Measurements from ENCODE around the gene RBBP5.
"Not testable (repeated sequence)": the region's sequence is repeated elsewhere in the genome, so short reads cannot be mapped to it uniquely, and the experiment has no call there.

The RBBP5 gene, protein sequence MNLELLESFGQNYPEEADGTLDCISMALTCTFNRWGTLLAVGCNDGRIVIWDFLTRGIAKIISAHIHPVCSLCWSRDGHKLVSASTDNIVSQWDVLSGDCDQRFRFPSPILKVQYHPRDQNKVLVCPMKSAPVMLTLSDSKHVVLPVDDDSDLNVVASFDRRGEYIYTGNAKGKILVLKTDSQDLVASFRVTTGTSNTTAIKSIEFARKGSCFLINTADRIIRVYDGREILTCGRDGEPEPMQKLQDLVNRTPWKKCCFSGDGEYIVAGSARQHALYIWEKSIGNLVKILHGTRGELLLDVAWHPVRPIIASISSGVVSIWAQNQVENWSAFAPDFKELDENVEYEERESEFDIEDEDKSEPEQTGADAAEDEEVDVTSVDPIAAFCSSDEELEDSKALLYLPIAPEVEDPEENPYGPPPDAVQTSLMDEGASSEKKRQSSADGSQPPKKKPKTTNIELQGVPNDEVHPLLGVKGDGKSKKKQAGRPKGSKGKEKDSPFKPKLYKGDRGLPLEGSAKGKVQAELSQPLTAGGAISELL

DNA sequence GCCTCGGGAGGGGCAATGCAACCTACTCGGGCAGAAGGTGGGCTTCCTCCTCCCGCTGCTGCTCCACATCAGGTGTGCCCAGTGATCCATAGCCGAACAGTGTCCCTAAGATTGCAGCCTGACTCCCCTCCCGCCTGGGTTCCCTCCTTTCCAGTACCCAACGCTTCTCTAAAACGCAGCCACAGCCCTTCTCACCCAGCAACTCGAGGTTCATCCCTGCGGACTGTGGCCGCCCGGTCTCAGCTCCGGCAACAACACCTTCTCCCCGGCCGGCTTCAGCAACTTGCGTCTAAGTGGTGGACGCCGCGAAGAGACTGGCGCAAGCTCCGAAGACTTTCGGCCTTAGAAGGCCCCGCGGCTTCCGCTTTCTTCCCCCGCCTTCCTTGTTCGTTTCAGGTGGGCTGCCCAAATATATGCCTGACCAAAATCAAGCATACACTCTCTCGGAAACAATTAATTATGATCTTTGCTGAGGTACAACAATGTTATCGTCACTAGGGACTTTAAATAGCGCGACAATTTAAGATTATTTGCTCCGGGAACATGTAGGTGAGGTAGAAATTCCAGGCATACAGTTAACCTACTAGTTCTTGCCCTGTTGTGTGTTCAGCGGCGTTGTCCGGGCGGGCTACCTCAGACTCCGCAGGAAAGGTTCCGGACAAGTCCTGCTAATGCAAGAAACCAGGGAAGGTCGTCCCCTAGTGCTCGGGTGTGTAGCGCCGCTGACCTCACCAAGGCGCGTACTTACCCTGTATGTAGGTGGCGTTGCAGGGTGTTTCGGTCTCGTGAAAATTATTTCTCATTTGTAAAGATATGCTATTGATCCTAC is at the start of gene RBBP5:
RBBP5 (minus strand) TSS at position 319 of the 829 bp plus-strand sequence; CDS start at position 214, 105 bp downstream.
- peak; percentile 87 to 89 for DNase-seq (ENCODE audit: low read depth in 2 of 2)

DNA sequence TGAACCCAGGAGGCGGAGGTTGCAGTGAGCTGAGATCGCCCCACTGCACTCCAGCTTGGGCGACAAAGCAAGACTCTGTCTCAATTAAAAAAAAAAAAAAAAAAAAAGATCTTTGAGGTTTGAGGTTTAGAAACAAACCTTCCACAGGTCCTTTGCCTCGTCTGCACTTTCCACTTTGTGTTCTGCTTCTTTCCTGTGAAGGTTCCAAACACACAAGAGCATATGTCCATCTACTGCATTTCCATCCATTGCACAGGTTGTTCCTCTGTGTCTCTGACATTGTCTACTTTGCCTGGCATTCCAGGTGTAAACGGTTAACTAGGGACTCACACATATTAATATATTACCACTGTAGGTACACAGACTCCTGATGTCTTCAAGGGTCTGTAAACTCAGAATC is 49.6 kb upstream of the RBBP5 start:
- DNase-seq (ENCODE audit: low read depth in 2 of 2), result no peak

DNA sequence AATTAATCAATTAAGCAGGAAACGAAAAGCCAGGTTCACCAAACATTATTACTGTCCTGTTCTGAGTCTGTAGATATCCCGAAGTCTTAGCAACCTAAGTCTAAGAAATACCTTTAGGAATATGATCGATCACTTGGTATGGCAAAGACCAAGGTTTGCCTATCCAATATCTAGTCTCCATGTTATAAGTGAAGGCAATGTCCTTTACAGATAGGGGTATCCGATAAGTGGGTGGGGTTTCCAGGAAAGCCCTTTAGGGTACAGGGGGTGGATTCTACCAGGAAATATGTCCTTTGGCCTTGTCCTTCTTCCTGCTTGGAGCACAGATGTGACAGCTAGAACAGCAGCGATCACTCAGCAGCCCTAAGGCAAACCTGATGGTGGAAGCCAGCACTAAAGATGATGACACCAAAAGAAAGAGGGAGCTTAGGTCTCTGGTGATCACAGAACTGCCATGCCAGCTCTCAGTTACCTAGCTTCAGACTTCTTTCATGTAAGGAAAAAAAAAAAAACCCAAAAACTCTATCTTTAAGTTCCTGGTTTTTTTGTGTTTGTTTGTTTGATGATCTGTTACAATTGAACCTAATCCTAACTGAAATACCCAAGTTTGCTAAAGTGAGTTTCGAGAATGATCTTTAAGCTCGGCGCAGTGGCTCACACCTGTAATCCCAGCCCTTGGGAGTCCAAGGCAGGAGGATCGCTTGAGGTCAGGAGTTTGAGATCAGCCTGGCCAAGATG is 48.9 kb upstream of the RBBP5 start:
- DNase-seq (ENCODE audit: low read depth in 2 of 2), result no peak

DNA sequence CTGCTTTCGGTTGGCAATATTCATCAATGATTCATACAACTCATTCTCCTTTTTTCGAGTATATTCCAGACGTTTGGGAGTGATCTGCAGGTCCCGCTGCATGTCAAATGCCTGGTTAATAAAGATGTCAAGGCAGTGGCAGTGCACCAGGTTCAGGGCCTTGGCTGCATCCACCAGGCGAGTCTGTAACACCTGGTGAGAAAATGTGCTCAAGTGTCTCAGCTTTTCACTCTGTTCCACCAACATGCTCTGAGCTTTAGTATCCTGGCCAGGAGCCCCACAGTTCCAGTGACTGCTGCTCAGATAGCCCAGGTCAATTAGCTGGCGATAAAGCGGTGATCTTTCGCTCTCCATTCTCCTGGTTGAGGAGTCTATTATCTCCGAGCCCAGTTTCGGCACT is 47.5 kb upstream of the RBBP5 start:
- no peak for DNase-seq (ENCODE audit: low read depth in 2 of 2)

DNA sequence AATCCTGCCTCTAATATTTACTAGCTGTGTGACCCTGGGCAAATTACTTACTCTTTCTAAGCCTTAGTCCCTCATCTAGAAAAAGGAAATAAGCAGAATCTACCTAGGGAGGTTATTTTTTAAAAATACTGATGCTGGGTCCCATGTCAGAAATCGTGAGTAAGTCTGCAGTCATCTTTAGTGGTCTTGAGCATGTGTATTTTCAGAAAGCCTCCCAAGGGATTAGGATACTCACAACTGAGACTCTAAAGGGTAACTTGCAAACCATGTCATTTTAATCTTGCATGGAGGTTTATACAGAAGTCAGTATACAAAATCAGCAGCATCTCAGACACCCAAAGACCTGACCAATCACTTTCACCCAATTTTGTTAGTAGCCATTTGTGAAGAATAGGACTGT is 46.5 kb upstream of the RBBP5 start:
- DNase-seq (ENCODE audit: low read depth in 2 of 2), result no peak

DNA sequence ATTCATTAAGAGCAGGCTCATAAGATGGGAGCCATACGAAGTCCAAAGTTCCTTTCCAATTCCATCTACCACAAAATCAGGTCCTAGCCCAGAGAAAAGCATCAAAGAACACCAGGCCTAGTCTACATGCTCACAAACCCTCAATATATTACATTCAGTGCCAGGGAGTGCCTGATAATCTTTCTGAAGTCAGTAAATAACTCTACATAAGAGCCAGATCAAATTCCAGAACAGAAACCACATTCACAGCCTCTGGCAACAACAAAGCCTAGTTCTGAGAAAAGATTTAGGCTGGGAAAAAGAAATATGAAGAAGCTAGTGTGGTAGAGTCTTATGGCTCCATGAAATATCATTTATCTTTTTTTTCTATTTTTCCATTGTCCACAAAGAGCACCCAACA is 40.5 kb upstream of the RBBP5 start:
- DNase-seq (ENCODE audit: low read depth in 2 of 2), result no peak

DNA sequence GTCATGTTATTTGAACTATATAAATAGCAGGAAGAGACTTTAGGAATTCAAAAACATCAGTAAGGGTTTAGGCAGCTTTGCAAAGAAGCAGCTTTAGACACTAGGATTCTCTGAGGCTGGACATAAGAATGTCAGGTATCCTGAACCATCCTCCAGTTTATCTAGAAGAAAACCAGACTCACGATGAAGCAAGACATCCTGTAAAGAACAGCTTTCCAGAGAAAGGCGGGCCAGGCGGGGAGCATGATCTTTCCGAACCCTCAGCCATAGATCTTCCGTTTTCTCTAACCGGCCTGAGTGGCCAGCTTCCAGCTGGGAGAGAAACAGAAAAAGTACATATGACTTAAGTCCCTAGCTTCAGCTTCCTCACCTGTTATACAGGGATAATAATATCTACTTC is 39.3 kb upstream of the RBBP5 start:
- no peak for DNase-seq (ENCODE audit: low read depth in 2 of 2)

DNA sequence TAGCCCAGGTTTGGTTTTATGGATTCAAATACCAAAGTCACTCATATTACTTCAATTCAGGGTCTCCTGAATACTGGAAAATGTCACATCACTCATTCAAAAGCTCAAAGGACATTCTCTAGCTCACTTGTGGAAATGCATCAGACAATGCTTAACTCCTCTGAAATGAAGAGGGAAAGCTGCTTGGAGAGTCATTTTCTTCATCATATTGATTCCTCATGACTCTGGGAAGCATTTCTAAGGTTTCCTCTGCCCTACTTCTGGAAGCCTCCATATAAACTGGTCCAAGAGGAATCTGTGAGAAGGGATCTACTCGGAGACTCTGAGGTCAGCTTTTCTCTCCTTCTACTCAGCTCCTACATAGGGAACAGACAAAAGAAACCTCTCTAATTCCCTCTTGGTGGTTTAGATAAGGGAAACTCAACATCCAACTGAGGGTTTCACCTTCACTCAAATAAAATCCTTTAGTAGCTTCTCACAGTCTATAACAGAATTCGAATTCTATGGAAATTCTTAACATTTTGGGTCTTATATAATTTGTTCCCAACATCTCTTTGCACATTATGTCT is 36.4 kb upstream of the RBBP5 start:
- DNase-seq (ENCODE audit: low read depth in 2 of 2), result no peak

DNA sequence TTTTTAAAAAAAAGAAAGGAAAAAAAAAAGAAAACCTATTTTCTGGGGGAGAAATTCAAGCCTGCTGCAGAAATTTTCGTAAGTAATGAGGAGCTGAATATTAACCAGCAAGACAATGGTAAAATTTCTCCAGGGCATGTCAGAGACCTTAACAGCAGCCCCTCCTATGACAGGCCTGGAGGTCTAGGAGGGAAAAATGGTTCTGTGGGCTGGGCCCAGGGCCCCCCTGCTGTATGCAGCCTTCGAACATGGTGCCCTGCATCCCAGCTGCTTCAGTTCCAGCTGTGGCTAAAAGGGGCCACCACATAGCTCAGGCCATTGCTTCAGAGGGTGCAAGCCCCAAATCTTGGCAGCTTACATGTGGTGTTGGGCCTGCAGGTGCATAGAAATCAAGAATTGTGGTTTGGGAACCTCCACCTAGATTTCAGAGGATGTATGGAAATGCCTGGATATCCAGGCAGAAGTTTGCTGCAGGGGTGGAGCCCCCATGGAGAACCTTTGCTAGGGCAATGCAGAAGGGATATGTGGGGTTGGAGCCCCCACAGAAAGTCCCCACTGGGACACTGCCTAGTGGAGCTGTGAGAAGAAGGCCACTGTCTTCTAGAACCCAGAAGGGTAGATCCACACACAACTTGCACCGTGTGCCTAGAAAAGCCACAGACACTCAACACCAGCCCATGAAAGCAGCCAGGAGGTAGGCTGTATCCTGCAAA is 34.0 kb upstream of the RBBP5 start:
- not testable (repeated sequence) for DNase-seq (ENCODE audit: low read depth in 2 of 2)

DNA sequence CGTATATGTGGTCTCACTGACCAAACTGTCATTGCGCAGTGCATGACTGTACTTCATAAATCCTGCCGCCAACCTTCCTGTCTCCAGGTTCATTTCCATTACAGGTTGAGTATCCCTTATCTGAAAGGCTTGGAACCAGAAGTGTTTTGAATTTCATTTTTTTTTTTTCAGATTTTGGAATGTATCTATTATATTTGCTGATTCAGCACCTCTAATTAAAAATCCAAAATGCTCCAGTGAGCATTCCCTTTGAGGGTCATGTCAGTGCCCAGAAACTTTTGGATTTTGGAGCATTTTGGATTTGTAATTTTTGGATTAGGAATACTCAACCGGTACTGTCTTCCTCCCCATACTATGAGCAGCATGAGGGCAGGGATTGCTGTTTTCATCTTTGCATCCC is 30.7 kb upstream of the RBBP5 start:
- DNase-seq (ENCODE audit: low read depth in 2 of 2), result no peak

DNA sequence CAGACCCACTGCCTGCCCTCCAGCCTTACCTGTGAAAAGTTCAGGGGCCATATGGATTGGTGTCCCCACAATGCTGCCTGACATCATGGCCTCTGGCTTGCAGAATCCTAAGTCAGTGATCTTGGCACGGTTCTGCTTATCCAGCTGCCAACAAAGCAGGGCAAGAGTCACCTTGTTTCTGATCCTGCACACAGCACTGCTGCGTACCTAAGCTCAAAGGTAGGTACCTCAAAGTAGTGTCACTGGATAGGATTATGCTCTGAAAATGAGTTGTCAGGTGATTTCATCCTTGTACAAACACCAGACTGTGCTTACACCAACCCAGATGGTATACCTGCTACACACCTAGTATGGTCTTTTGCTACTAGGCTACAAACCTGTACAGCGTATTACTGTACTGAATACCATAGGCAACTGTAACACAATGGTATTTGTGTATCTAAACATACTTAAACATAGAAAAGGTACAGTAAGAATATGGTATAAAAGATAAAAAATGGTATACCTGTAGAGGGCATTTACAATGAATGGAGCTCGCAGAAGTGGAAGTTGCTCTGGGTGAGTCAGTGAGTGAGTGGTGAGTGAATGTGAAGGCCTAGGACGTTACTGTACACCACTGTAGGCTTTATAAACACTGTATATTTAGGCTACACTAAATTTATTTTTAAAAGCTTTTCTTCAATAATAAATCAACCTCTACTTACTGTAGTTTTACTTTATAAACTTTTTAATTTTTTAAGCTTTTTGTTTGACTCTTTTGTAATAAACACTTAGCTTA is 29.1 kb upstream of the RBBP5 start:
- no peak for DNase-seq (ENCODE audit: low read depth in 2 of 2)

DNA sequence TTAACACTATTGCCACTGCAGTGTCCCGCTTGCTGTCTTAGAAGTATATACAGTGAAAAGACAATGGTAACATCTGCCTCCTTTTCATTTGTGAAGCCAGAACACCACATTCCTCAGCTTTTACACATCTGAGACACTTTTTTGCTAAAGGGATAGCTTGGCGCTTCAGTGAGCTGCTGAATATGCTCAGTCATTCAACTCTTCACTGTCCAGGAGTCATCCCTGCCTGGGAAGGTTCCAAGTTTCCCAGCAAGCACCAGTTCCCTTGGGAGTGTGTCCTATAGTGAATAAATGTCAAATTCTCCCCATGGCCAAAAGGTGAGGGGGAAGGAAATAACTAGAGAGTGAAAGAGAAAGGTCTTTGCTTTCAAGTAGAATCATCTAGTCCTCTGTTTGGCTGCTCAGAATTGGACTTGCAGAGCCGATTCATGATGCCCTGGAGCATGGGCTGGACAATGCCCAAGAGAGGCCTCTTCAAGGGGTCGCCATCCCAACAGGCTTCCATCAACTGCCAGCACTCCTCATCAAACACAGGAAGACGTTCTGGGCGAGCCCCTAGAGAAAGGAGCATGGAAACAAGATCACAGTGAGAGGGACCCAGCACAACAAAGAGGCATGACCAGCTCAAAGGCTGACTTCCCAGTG is 25.5 kb upstream of the RBBP5 start:
- no peak for DNase-seq (ENCODE audit: low read depth in 2 of 2)

DNA sequence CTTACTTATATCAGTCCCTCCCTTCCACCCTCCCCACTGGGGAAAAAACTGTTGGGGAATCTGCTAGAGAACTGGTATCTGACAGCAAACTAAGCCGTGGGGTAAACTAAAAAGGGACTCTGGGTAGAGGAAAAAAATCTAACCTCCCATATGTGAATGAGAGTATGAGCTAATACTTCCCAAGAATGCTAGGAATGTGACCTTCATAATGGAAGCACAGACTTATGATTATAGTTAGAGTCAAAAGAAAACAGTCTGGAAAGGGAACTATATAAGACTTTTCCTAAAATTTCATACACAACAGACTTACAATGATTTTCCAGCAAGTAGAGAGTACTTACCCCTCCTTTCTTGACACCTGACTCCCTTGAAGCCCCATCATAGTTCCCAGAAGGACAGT is 23.0 kb upstream of the RBBP5 start:
- no peak for DNase-seq (ENCODE audit: low read depth in 2 of 2)

DNA sequence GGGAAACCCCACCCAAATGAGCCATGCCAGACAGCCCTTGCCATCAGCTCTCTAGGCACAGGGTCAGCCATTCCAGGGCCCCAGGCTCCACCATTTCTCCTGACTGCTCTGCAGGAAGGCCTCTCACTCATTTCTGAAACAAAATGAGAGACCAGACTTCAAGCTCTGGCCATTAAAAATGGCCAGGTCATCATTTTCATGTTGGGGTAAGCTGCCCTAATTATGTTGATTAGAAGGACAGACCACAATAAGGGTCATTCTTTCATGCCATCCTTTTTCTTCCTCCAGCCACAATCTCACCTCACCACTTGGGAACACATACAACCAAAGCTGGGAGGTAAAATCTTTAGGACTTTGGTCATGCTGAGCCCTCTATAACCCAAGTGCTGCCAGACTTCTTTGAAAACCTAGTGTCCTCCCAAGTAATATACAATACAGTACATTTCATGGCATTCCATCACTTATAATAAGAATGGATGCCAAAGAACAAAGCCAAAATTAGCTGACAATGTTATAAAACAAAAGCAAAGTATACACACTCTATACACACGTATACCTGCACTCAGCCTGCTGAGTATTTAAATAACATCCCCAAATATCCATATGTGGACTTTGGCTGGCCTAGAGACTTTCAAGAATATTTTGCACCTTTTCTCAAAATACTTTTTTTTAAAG is 22.4 kb upstream of the RBBP5 start:
- DNase-seq (ENCODE audit: low read depth in 2 of 2), result no peak

DNA sequence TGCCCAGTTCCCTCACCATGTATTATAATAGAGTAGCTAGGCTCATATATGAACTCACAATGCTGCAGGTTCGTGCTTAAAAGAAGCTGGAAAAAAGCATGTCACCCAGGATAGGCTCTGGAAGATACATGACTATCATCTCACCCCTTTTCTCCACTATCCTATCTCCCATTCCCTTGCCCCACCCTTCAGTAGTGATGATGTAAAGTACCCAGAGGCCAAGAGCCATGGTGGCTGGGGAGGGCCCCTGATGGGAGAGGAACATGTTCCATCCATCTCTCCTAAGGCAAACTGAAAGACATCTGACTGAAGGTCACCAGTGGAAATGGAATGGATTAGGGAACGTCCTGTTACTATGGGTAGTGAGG is 20.3 kb upstream of the RBBP5 start:
- no peak for DNase-seq (ENCODE audit: low read depth in 2 of 2)

DNA sequence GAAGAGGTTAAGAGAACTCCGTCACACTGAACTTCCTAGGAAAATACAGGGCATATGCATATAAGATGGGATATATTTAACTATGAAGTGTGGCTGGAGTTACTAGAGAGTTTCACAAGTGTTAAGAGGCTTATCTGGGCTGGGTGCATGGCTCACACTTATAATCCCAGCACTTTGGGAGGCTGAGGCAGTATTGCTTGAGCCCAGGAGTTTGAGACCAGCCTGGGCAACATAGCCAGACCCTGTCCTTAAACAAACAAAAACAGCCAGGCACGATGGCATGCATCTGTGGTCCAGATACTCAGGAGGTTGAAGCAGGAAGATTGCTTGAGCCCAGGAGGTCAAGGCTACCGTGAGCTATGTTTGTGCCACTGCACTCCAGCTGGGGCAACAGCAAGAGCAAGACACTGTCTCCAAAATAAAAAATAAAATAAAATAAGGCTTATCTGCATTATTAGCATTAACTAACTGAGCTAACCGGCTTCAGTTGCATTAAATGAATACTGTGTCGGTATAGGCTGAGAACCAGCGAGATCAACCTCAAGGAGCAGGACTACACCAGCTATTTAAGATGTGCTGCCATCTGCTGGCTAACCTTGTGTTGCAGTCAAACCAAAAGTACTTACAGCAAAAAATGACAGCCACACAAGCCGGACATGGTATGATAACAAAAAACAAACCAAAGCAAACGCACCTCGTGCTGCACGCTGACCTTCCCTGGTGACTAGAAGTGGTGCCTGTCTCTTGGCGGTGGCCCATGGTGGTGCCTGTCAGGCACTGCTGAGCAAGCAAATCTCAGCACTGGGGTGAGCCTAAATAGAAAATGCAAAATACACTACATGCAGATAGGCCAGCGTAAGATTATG is 19.7 kb upstream of the RBBP5 start:
- peak; percentile 64 to 71 for DNase-seq (ENCODE audit: low read depth in 2 of 2)

DNA sequence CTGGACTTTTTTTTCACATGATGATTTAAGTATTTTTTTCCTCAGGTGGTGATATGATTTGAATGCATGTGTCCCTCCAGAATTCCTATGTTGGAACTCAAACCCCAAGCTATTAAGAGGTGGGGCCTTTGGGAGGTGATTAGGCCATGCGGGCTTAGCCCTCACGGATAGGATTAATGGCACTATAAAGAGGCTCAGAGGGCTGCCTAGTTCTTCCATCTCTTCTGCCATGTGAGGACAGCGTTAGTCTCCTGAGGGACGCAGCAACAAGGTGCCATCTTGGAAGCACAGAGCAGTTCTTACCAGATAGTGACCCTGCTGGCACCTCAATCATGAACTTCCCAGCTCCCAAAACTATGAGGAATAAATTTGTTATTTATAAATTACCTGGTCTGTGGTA is 18.3 kb upstream of the RBBP5 start:
- DNase-seq (ENCODE audit: low read depth in 2 of 2), result no peak

DNA sequence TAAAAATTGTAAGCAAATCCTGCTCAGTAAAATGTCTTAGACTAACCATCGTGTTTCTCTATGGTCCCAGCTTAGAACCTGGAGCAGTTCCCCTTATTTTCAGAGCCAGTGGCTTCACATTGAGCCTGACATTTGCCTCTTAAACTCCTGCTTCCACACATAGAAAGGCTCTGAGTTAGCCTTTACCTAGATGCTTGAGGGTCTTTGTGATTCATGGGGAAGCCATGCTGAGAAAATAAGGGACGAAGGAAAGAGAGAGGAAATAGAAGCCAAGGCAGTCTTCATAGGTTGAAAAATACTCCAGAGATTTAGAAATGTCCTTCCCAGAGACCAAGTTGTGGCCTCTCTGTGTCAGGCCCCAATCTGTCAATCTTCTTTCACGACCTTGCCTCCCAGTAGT is 16.1 kb upstream of the RBBP5 start:
- DNase-seq (ENCODE audit: low read depth in 2 of 2), result no peak

All from activated CD4-positive, alpha-beta T cell treated with anti-CD3 and anti-CD28 coated beads for 24 hours (primary cell).